GM21619 (cell line): Measurements from ENCODE around the gene AGBL1.

ENCODE experiments used
- ATAC-seq: cut with Tn5 transposase; IDR thresholded peaks from one replicate; pipeline ENCODE4 v1.9.1; 2021; ENCODE audit not compliant: unreplicated experiment

AGBL1 gene

DNA sequence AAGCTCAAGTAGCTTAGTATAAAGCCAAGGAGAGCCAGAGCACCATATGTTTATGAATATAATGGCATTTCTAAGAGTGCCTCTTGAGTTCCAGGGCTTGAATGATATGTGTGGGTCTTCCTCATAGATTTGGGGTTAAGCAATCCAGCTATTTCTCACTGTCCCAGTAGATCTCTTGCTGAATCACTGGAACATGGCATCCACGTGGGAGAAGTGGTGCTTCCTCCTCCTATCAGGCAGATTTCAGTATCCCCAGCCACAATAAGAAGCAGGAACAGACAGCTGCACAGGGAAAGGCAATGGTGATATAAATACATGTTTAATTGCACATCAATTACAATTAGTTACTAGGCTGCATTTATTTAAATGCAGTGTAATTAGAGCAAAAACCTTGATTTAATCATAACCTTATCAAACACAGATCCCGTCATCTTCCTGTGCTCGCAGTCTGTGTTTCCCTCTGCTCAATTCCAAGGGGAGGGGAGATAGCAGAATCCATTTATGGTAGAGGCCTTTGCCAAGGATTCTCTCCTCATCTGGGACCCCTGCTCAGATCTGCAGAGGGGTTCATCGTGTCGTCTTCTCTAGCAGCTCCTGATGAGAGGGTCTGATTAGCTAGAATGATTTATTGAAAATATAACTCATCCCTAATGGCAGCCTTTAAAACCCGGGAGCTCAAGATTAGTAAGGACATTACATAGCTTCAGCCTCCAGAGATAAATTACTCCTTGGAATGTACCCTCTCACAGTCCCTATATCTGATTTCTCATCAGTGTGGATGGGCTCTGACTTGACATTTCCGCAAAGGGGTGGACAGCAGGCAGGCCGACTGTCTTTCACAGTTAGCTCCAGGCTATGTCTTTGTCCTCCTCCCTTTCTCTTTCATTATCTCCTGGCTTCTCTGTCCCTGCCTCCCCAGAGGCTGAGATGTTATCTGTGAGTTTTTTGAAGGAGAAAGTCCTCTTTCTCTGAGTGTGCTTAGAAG is 775.9 kb downstream of the AGBL1 start:
- no peak for ATAC-seq

DNA sequence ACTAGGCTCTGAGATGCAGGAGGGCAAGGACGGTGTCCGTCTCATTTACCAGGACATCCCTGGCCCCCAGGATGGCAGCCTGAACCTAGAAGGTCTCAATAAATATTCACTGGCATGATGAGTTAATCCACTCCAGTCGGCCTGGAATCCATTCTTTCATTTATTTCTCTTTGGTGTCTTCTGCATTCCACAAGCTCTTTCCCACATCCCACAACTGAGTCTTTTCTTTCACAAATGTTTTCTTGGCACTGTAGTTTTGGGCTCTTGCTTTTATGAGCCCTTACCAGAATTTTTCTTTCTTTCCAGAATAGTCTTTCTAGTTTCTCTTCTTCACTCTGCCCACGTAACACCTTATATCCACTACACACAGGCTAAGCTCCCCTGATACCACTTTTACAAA is 778.0 kb downstream of the AGBL1 start:
- no peak for ATAC-seq

DNA sequence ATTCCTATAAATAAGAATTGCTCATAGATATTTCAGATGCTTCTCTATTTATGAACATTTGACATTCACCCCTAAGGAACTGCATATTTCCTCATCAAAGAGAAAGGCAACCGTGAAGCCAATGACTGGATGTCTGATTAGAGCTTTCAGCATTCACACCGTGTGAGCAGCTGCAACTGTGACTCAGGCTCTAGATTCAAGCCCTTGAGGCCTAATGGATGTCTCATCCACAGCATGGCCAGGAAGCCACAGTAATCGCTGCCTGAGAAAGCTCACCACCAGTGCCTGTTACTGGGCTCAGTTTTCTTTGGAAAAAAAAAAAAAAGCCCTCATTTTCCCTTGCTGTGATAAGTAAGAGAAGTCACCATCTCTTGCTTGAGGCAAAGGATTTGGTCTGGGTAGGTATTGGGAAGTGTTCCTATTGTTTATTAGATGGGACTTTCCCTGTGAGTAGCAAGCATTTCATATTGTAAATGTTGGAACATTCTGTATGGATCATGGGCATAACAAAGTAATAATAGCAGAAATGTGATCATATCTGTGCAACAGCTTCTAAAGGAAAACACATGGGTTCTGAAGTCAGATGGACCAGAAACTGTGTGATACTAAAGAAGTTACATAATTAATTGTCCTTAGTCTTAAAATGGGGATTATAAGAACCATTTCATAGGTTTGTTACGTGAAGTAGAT is 783.7 kb downstream of the AGBL1 start:
- no peak for ATAC-seq

DNA sequence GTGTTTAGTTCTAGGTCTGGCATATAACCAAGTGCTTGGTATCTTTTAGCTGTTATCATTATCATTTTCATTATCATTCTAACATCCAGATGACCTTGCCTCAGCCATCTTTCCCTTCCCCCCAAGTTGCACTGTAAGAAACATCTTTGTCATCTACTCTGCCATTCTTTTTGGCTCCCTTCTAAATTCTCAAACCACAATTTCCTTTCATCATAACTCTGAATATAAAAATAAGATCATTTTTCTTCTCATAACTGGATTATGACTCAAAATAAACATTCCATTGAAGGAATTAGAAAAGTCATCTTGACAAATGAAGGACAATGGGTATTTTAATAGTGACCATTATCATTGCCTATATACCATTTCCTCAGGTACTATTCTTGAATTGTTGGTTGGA is 786.2 kb downstream of the AGBL1 start:
- no peak for ATAC-seq

DNA sequence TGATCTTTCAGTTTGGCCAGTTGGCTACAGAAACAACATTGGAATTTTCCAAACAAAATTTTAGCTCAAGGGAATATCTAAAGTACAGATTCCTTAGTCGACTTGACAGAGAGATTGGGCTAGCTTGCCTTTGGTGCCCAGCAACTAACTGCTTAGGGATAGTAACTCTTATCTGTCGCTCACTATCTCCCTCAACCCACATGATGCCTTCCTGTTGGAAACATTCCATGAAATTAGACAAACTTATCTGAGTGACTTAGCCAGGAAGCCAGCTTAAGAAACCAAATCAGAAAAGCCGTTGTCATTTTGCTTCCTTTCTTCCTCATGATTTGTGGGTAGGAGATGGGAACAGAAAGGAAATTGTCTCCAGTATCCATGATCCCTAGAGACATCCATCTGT is 791.2 kb downstream of the AGBL1 start:
- no peak for ATAC-seq

DNA sequence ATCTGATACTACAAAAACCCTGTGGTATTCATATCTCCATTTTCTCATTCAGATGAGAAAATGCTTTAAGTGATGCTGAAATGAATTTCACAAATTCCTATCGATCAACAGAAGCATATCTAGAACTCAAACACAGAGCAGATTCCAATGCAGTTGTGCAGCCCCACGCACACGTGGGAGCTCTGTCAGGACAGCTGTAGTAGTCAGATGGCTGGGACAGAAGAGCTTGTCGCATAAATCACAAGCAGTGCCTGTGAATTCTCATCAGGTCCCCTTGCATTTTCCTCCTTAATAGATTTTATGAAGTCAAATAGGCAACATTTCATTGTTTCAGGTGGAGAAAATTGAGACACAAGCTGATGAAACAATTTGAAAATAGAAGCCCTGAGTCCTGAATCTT is 792.3 kb downstream of the AGBL1 start:
- no peak for ATAC-seq

DNA sequence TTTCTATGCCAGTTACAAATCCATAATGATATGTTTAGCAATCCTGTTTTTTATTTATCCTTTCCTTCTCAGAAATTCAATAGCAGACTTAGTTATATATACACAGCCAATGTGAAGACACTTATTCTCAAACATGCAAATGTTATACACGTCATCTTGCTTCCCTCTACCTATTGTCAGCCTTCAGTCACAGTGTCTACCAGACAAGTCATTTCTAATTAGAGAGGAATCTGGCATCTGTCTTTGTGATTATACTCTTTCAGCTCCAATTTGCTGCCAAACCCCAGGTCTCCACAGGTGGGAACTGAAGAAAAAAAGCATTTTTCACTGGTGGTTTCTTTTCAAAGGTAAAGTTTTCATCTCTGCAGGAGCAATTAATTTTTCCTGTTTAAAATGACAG is 793.1 kb downstream of the AGBL1 start:
- ATAC-seq = no peak

DNA sequence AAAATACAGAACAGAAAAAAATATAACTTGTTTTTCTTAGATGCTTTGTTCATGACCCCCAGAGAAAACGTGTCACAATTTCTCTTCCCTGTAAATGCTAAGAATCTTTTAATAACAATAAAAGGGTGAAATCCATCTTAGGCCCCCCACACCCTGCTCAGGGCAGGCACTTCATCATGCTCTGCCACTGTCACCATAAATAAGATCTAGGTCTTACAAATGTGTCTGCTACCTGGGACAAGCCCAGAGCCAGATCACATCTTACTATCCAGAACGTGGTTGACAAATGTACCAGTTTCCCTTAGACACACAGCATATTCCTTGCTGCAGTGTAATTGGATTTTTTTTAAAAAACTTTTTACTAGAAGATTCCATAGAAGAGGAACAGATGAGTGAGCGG is 795.4 kb downstream of the AGBL1 start:
- no peak for ATAC-seq

DNA sequence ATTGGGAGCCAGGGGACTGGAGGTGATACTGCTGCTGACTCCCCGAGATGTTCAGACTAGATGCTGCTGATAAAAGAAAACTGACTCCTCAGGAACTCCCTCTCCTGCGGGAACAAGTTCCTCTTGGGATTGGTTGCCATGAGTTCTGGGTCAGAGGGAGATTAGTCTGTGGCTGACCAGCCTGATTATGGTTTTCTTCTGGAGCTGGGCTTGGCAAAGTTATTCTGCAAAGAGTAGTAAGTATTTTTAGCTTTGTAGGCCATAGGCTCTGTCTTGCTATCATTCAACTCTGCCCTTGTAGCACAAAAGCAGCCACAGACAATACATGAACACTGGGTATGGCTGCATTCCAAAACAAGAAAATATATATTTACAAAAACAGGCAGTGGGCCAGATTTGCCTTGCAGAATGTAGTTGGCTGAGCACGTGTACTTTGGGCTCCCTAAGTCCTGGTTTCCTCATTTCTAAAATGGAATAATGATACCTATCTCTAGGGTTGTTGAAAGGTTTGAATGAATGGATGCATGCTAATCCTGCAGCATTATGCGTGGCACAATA is 796.8 kb downstream of the AGBL1 start:
- ATAC-seq = no peak

DNA sequence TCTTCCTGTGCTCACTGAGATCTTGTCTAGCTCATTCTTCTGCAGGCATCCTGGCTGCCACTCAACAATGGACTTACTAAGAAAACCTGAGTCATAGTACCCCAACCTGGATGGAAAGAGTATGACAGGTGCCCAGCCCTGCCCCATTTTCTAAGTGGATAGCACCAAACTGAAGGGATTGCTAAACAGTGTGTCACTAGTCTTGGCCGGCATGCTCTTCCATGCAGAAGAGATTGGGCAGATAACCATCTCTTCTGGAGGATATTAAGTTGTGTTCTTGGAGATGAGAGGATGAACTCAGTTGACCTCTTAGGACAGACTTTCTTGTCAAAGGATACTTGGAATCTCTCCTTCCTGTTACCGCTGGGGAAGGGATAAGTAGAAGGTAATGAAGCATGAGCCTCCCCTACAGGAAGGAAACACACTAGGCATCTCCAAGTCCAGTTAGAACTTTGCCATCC is 797.5 kb downstream of the AGBL1 start:
- no peak for ATAC-seq

DNA sequence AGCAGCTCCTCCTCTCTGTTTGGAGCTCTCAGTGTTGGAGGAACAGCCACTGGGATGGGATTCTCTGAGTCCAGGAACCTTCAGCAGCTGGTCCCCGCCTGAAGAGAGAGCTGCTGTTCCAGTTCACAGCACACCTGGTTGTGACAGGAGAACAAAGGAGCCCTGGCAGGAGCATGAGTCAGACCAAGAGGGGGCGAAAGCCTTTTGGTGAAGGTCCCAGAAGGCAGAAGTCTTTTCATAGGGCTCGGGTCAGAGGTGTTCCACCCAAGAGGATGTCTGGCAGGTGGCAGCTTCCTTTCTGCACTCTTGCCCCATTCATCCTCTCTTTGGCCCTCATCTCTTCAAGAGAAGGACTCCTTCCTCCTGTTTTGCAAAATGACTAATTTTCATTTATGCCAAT is 799.2 kb downstream of the AGBL1 start:
- ATAC-seq = peak; percentile 80

DNA sequence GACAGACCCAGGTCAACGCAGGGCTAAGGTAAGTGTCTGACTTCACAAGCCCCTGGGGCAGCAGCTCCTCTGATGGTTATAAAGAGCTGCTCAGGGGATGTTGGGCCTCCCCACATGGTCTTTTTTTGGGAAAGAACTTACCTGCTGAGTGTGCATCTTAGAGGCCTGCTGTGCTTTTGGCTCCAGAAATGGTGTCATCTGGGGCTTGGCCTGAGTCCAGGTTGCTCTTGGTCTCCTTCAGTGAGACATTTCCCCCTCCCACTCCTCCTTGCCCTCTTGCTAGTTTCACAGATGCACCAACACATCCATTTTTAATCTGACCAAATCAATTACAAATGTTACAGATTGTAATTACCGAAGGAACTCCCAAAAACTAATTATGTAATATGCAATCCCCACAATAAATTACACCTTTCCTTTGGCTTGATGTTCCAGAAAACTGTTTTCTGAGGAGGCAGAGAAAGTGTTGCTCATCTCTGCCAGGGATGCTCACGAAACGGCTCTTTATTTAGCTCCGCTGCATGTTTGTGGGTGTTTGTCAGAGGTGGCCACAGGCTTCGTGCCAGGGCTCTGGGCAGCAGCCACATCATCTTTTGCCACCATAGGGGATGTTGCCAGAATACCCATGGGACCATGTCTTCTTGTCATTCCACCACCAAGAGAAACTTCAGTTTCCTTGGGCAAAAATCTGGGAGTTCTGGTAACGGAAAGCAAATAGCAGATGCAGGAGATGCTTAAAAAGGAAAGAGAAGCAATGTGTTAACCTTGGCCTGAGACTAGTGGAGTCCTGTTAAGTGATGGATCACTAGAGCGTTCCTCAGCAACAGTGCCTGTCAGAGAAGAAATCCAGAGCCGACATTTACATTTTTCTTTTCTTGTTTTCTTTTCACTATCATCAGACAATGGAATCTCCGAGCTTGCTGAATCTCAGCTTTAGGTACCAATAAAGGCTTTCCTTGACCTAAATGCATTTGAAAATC is 799.9 kb downstream of the AGBL1 start:
- ATAC-seq = no peak

DNA sequence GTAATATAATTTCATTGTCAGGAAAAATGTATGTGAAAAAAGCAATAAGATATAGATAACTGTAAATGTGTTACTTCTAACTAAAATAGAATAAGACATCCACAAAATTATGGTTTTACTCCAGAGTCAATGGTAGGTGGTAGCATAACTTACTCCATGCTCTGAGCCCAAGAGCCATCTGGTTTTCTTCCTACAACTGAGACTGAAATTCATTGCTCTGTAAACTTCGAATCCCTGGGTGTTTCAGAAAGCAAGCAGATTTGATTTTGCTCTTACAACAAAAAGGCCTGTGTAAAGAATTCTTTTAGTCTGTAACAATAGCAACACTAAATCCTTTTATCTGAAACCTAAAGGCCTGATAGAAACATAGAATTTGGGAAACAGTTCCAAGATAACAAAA is 805.9 kb downstream of the AGBL1 start:
- ATAC-seq = no peak

DNA sequence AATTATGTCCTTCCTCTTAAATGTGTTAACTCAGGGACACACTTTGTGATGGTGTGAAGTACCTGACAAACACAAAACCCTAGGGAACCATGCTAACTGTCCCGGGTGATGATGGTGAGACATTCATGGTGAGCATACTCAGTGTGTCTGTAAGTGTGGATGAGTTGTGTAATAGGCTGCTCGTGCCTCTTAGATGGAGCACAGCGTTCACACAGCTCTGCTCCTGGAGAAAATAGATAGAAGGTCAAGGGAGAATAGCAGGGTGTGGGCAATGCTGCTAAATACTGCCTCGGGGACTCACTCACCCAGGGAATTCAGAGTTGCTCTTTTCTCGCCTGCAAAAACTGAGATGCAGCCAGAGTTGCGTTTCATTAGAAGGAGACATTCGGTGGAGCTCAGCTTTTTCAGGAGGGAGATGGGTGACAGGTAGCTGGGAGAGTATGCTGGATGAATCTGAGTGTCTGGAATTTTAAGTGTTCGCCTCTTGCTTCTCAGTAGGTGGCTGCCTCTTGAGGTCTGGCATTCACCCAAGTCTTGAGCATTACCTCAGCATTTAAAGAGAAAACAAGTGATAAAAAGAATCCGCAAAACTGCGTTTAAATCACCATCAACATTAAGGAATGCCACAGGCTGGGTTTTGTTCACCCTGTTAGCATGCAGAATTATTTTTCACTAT is 813.2 kb downstream of the AGBL1 start:
- no peak for ATAC-seq

DNA sequence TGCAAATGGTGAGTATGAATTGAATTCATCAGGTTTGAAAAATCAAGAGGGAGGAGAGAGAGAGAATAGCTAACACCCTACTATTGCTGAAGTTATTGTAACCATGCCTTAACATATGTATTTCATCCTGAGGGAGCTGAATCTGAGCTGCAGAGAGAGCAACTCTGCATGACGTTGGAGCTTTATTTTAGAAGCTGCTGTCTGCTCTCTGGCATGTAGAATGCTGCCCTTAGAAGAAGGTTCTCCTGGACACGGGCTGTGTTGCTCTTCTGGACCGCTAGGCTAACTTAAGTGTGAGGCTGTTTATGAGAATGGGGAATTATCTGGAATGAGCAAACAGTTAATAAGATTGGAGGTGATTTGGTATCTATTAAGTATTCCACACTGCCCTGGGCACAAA is 814.6 kb downstream of the AGBL1 start:
- ATAC-seq = no peak

DNA sequence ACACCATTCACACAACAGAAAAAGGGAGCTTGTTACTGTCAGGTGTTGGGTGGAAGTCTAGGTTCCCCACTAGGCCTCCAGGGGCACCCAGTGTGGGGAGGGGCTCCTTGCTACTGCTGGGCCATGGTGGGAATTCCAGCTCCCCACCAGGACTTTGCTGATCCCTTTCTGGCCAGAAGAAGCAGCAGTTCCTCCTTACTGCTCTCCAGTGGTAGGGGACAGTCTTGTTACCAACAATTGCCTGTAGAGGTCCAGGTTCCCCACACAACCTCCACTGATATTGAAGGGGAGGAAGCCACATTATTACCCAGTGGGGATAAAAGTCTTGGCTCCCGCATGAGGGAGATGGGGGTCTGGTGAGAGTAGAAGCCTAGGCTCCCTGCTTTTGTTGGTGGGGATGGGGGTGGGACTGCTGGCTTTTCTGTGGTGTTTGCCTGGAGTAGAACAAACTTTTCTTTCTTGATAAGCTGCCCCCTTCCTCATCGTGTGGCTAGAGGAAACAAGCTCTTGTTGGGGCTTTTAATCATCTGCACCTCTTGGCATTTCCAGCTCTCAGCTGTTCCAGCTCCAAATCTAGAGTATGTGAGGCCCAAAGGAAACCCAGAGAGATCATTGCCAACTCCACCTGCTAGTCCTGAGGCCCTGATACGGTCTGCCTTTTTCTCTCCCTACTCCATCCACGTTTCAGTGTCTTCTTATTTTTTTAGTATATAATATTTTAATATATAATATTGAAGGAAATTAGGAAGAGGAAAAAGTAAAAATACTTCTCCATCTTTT is 824.2 kb downstream of the AGBL1 start:
- no peak for ATAC-seq

DNA sequence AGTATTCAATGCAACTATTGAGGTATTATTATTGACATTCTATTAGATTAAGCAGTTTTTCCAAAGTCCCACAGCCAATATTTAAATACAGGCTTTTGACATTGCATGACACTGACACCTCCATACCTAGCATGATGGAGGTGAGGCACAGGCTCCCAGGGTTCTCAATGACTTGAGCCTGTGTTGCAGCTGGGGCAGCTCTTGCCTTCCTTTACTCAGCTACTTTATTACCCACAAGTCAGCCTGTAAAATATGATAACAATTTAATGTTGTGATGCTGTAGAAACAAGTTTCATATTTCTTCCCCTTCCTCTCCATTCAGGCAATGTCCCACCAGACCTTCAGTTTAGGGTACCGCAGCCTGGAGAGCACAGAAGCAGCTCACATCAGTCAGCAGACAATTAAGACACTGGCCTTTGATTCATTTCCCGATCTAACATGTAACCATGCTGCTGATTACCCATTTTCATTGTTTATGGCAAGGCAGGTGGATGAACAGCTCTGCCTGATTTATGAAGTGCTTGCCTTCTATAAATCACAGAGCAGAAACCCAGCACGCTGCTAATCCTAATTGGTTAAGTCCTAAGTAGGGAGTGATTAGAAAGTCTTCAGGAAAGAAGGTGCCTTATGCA is 826.1 kb downstream of the AGBL1 start:
- no peak for ATAC-seq

DNA sequence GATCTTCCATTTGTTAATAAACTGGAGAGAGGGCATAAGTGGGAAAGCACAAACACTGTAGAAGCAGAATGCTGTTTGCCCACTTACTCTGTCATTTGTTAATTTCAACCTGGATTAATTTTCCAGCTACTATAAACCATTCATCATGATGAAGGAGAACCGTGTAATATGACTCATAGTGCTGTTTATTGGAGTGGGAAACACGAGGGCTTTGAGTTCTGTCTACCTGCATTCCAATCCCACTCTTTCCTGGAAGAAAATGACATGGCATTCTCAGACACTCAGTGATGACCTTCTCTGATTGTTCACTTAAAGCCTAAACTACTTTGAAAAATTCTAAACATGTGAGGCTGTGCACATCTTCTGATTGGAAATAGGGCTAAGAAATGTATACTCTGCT is 826.7 kb downstream of the AGBL1 start:
- no peak for ATAC-seq

DNA sequence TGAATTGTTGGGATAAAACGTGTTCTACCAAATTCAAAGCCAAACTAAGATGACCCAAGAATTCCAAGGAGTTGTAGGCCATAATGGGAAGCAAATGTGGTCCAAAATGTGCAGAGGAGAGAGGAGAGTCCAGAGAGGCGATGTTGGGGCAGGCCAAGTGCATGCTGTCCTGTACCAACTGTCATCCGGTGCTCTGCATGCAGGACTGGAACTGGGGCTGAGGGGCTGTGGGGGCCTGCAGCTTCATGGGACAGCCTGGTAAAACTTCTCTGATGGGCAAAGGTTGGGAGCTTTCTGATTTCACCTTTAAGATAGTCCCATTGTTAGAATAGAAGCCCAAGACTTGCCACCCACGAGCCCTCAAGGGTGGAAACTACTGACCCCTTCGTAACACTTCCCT is 831.4 kb downstream of the AGBL1 start:
- no peak for ATAC-seq
